HCT116 (cell line): ENCODE data around the gene KLF2. TPM values are rescaled to one million over a fixed set of nuclear protein-coding genes. Genes with fewer than 3 reads are reported as not detected.

Experiments
- ATAC-seq: fragments of 200-7000 bp; cut with Tn5 transposase; 2 replicates; pipeline ENCODE4 v1.9.1; 2020; ENCODE audit warnings: mild to moderate bottlenecking, moderate library complexity
- BruUV-seq: library from RNA; stranded (reverse); fragments of 400-500 nt; replicated peaks from 2 replicates; lab custom pipeline; 2021; lab: Mats Ljungman, UMichigan
- CTCF ChIA-PET: fragments of 300-600 bp; sonication (Branson Sonifier 250); formaldehyde crosslinking; loops from one replicate; lab custom pipeline; 2021; ENCODE audit warnings: antibody characterized with exemption; lab: Charles Lee
- POLR2A ChIA-PET: fragments of 300-600, 350-600 bp; sonication (Branson Sonifier 250); formaldehyde crosslinking; loops from one replicate; lab custom pipeline; 2021; ENCODE audit warnings: antibody characterized with exemption; lab: Charles Lee
- RAD21 ChIA-PET, 2 experiments: fragments of 300-600 bp; sonication (Branson Sonifier 250); formaldehyde crosslinking; loops; one replicate each; lab custom pipeline; 2023; ENCODE audit warnings: low total read pairs in 2 of 2; ENCODE audit not compliant: uncharacterized antibody in 2 of 2, unreplicated experiment in 2 of 2, low non-redundant PET in 1 of 2; lab: Charles Lee
- DNase-seq: peaks from one replicate; pipeline ENCODE4 v3.0.0-alpha.2; 2010; ENCODE audit warnings: low read depth, low spot score
- H2AFZ ChIP-seq: fragments of 200-600 bp; shearing (Covaris generic), sonication (generic); 2 replicates; pipeline ENCODE4 v1.6.1; 2017; ENCODE audit warnings: low read depth, mixed run types, mixed read lengths, antibody characterized with exemption, low read length; ENCODE audit not compliant: poor library complexity, severe bottlenecking
- H3K27ac ChIP-seq: 2 replicates; pipeline ENCODE4 v1.5.1; 2012; ENCODE audit warnings: low read depth, low read length
- H3K27me3 ChIP-seq: fragments of 200-600 bp; sonication (generic); 2 replicates; pipeline ENCODE4 v1.6.1; 2016; ENCODE audit warnings: mixed run types, low read length, mixed read lengths; ENCODE audit not compliant: insufficient read depth
- H3K36me3 ChIP-seq, 2 experiments: fragments of 200-500 bp in 1 of 2; fragments of 200-600 bp in 1 of 2; sonication (Bioruptor generic) in 1 of 2; sonication (generic) in 1 of 2; 2 replicates each; pipeline versions ENCODE4 v1.5.1 to v1.6.1; 2014 to 2016; ENCODE audit warnings: low read length in 2 of 2, inconsistent platforms in 1 of 2, mixed read lengths in 1 of 2, mixed run types in 1 of 2; ENCODE audit not compliant: insufficient read depth in 2 of 2, control insufficient read depth in 1 of 2
- H3K4me1 ChIP-seq, 2 experiments: fragments of 200-600 bp in 1 of 2; sonication (generic) in 1 of 2; 2 replicates each; pipeline versions ENCODE4 v1.5.1 to v1.6.1; 2012 to 2017; ENCODE audit warnings: low read length in 2 of 2, inconsistent platforms in 1 of 2, mild to moderate bottlenecking in 1 of 2, mixed read lengths in 1 of 2, mixed run types in 1 of 2, moderate library complexity in 1 of 2; ENCODE audit not compliant: insufficient read depth in 2 of 2, control insufficient read depth in 1 of 2
- H3K4me2 ChIP-seq: fragments of 200-600 bp; sonication (generic); 2 replicates; pipeline ENCODE4 v1.6.1; 2017; ENCODE audit warnings: mixed run types, low read length, mixed read lengths
- H3K4me3 ChIP-seq, 2 experiments: fragments of 200-600 bp in 1 of 2; sonication (generic) in 1 of 2; replicated peaks in 1 of 2; 2 replicates each; pipeline ENCODE4 v1.5.1; 2011 to 2016; ENCODE audit warnings: low read length in 2 of 2, control low read depth in 1 of 2, low read depth in 1 of 2, mild to moderate bottlenecking in 1 of 2, mixed read lengths in 1 of 2, mixed run types in 1 of 2
- H3K79me2 ChIP-seq: fragments of 200-600 bp; sonication (generic); 2 replicates; pipeline ENCODE4 v1.6.1; 2017; ENCODE audit warnings: mild to moderate bottlenecking, mixed run types, low read length, moderate library complexity, mixed read lengths; ENCODE audit not compliant: insufficient read depth
- H3K9ac ChIP-seq: fragments of 200-600 bp; sonication (generic); 2 replicates; pipeline ENCODE4 v1.6.1; 2016; ENCODE audit warnings: low read length, mixed read lengths
- H3K9me2 ChIP-seq: fragments of 200-600 bp; sonication (generic), shearing (Covaris generic); 2 replicates; pipeline ENCODE4 v1.6.1; 2017; ENCODE audit warnings: mixed run types, mild to moderate bottlenecking, moderate library complexity; ENCODE audit not compliant: insufficient read depth
- H3K9me3 ChIP-seq, 2 experiments: fragments of 200-500 bp in 1 of 2; fragments of 200-600 bp in 1 of 2; sonication (Bioruptor generic) in 1 of 2; sonication (generic) in 1 of 2; 2 replicates each; pipeline ENCODE4 v1.6.1; 2014 to 2017; ENCODE audit warnings: low read length in 2 of 2, mixed read lengths in 2 of 2, inconsistent platforms in 1 of 2, low read depth in 1 of 2, mild to moderate bottlenecking in 1 of 2, mixed run types in 1 of 2, moderate library complexity in 1 of 2; ENCODE audit not compliant: control insufficient read depth in 1 of 2, insufficient read depth in 1 of 2
- H4K20me1 ChIP-seq: fragments of 200-600 bp; sonication (generic), shearing (Covaris generic); 2 replicates; pipeline ENCODE4 v1.6.1; 2017; ENCODE audit warnings: mixed run types, mild to moderate bottlenecking, moderate library complexity; ENCODE audit not compliant: insufficient read depth
- ATF3 ChIP-seq: IDR thresholded peaks from 2 replicates; pipeline ENCODE4 v1.6.1; 2012
- CBX3 ChIP-seq: IDR thresholded peaks from 2 replicates; pipeline ENCODE4 v1.6.1; 2012; ENCODE audit warnings: low read depth
- CEBPB ChIP-seq: IDR thresholded peaks from 2 replicates; pipeline ENCODE4 v1.6.1; 2012; ENCODE audit warnings: low read depth
- CTCF ChIP-seq, 3 experiments: fragments of 200-600 bp in 1 of 3; sonication (generic) in 1 of 3; IDR thresholded peaks in 2 of 3; conservative IDR thresholded peaks in 1 of 3; 2 replicates each; pipeline ENCODE4 v1.5.1; 2012 to 2017; ENCODE audit warnings: low read depth in 2 of 3, low read length in 2 of 3, antibody characterized with exemption in 1 of 3, borderline replicate concordance in 1 of 3, control low read depth in 1 of 3, mild to moderate bottlenecking in 1 of 3, mixed read lengths in 1 of 3, mixed run types in 1 of 3, moderate library complexity in 1 of 3; ENCODE audit not compliant: insufficient read depth in 1 of 3
- EGR1 ChIP-seq: IDR thresholded peaks from 2 replicates; pipeline ENCODE4 v1.6.1; 2012; ENCODE audit warnings: low read depth
- EZH2 ChIP-seq: fragments of 200-600 bp; sonication (generic); IDR thresholded peaks from 2 replicates; pipeline ENCODE4 v1.6.1; 2017; ENCODE audit warnings: antibody characterized with exemption, mixed run types
- EZH2phosphoT487 ChIP-seq: fragments of 200-600 bp; IDR thresholded peaks from 2 replicates; pipeline ENCODE4 v1.6.1; 2018; ENCODE audit warnings: antibody characterized with exemption, borderline replicate concordance
- FOSL1 ChIP-seq: IDR thresholded peaks from 2 replicates; pipeline ENCODE4 v1.6.1; 2012; ENCODE audit warnings: low read depth
- JUND ChIP-seq: IDR thresholded peaks from 2 replicates; pipeline ENCODE4 v1.6.1; 2012
- POLR2A ChIP-seq: IDR thresholded peaks from 2 replicates; pipeline ENCODE4 v1.7.0; 2011; ENCODE audit warnings: borderline replicate concordance; ENCODE audit not compliant: insufficient read depth, insufficient read length; ENCODE audit errors: extremely low read depth
- RAD21 ChIP-seq: IDR thresholded peaks from 2 replicates; pipeline ENCODE4 v1.6.1; 2012; ENCODE audit warnings: low read depth, mild to moderate bottlenecking
- SIN3A ChIP-seq: IDR thresholded peaks from 2 replicates; pipeline ENCODE4 v1.6.1; 2012; ENCODE audit warnings: low read depth
- SP1 ChIP-seq: IDR thresholded peaks from 2 replicates; pipeline ENCODE4 v1.6.1; 2012; ENCODE audit warnings: low read depth
- SRF ChIP-seq: IDR thresholded peaks from 2 replicates; pipeline ENCODE4 v1.6.1; 2012; ENCODE audit warnings: low read depth
- TCF7L2 ChIP-seq: IDR thresholded peaks from 2 replicates; pipeline ENCODE4 v1.7.0; 2011; ENCODE audit warnings: borderline replicate concordance, inconsistent platforms; ENCODE audit not compliant: insufficient read depth, insufficient read length; ENCODE audit errors: extremely low read depth
- ZFX ChIP-seq: fragments of 450-650 bp; IDR thresholded peaks from 2 replicates; pipeline ENCODE4 v1.6.1; 2017
- ZNF274 ChIP-seq: fragments of 200-500 bp; sonication (Bioruptor generic); IDR thresholded peaks from 2 replicates; pipeline ENCODE4 v1.6.1; 2014; ENCODE audit warnings: mild to moderate bottlenecking, low read depth, low read length, inconsistent platforms
- intact Hi-C: fragments of 100-400 bp; cut with micrococcal nuclease; formaldehyde crosslinking; loops from 2 replicates; pipeline ENCODE4 v1.10.0; 2022
- total RNA-seq: library from RNA; stranded (reverse); gene quantifications from one replicate; pipeline ENCODE4 v1.2.1, GENCODE V29; 2021; ENCODE audit not compliant: unreplicated experiment
- TF ChIP-seq, protein P1 (sequence below): IDR thresholded peaks from 2 replicates; pipeline ENCODE4 v1.6.1; 2011; ENCODE audit warnings: mild to moderate bottlenecking, low read length, moderate library complexity; ENCODE audit not compliant: insufficient replicate concordance; ENCODE audit errors: extremely low read depth

KLF2 gene
- total RNA-seq, 1 experiment from 2014 or later = 39.4 TPM

DNA sequence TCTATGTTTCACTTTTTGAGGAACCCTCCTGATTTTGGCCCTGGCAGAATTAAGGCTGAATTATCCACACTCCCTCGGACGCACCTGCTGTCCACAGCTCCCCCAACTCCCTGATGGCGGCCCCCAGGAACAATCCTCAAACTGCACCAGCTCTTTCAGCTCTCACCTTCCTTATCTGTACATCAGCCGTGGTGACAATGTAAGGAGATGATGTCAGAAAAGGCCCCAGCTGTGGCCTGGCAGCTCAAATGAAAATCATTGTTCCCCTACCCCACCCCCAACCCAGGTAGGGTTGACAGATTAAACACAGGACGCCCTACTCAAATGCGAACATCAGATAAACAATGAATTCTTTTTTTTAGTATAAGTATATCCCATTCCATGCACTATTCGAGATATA lies 35.0 kb upstream of the KLF2 start:
- no peak overlapping the region for H2AFZ ChIP-seq
- ChIA-PET CTCF (no interaction called here), POLR2A (interaction anchor here (1.0 kb wide), 1 partner anchor 35 kb away, joined by 3 read pairs; the partner anchor contains the start of gene KLF2), RAD21 (no interaction called here)
- TF ChIP-seq EZH2phosphoT487 (no peak), SIN3A (no peak), SRF (no peak), EZH2 (no peak), FOSL1 (no peak), RAD21 (no peak)
- ATAC-seq = no peak
- H3K9me2 ChIP-seq = no peaks in the 10 kb centered on the region
- H3K36me3 ChIP-seq = no peaks in the 10 kb centered on the region
- H3K4me1 ChIP-seq = 0 out of 4 replicates have a peak, but pooled peaks cover 0 to 4% of the 10 kb centered on the region in 2 experiments
- intact Hi-C loops = no loop called here
- H3K27me3 ChIP-seq = no peaks in the 10 kb centered on the region
- H3K9me3 ChIP-seq = no peaks in the 10 kb centered on the region
- no peak overlapping the region for H3K9ac ChIP-seq
- no peak overlapping the region for H3K4me3 ChIP-seq
- no TSS peak for BruUV-seq
- no peaks in the 10 kb centered on the region for H3K79me2 ChIP-seq
- DNase-seq = no peak
- H3K27ac ChIP-seq = no peak overlapping the region
- H4K20me1 ChIP-seq = no peaks in the 10 kb centered on the region
- H3K4me2 ChIP-seq = no peak overlapping the region

- H2AFZ ChIP-seq = no peak overlapping the region
- DNase-seq (no peak), ATAC-seq (no peak)
- no peak overlapping the region for H3K9ac ChIP-seq
- POLR2A ChIA-PET = no interaction called here
- no peak overlapping the region for H3K27ac ChIP-seq
- H3K27me3 ChIP-seq = no peaks in the 10 kb centered on the region
- no peak overlapping the region for H3K4me2 ChIP-seq
- 0 out of 4 replicates have a peak, but pooled peaks cover under 1 to 4% of the 10 kb centered on the region in 2 experiments for H3K4me1 ChIP-seq
- BruUV-seq = no TSS peak
- no peaks in the 10 kb centered on the region for H4K20me1 ChIP-seq
- no peaks in the 10 kb centered on the region for H3K36me3 ChIP-seq
- no peaks in the 10 kb centered on the region for H3K9me2 ChIP-seq
- CTCF ChIA-PET = no interaction called here
- H3K4me3 ChIP-seq = no peak overlapping the region
- intact Hi-C loops = no loop called here
- no peaks in the 10 kb centered on the region for H3K79me2 ChIP-seq
- H3K9me3 ChIP-seq = no peaks in the 10 kb centered on the region
- TF ChIP-seq, protein P1, sequence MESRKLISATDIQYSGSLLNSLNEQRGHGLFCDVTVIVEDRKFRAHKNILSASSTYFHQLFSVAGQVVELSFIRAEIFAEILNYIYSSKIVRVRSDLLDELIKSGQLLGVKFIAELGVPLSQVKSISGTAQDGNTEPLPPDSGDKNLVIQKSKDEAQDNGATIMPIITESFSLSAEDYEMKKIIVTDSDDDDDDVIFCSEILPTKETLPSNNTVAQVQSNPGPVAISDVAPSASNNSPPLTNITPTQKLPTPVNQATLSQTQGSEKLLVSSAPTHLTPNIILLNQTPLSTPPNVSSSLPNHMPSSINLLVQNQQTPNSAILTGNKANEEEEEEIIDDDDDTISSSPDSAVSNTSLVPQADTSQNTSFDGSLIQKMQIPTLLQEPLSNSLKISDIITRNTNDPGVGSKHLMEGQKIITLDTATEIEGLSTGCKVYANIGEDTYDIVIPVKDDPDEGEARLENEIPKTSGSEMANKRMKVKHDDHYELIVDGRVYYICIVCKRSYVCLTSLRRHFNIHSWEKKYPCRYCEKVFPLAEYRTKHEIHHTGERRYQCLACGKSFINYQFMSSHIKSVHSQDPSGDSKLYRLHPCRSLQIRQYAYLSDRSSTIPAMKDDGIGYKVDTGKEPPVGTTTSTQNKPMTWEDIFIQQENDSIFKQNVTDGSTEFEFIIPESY = no peak
- TF ChIP-seq TCF7L2 (no peak), ZFX (no peak), FOSL1 (no peak), CTCF (IDR thresholded peaks at IDR 0.05 in 2 of 3, conservative IDR thresholded peaks at IDR 0.05 in 1 of 3; ENCODE audit: borderline replicate concordance in 1 of 3, insufficient read depth in 1 of 3, low read depth in 2 of 3, low read length in 2 of 3) (no peak), SIN3A (no peak), ATF3 (no peak), SP1 (no peak), SRF (no peak), EGR1 (no peak), POLR2A (no peak), CBX3 (no peak), CEBPB (no peak), JUND (no peak), ZNF274 (no peak)
- TF ChIP-seq, all 23 proteins: peak for 0
- RAD21 ChIA-PET = no interaction called here
These were observed 33.9 kb upstream of the KLF2 start for GRCh38 chr19:16290692-16291091.
